GM18508 (cell line): ENCODE data around the gene EXOC3L1.

Experiments
- ATAC-seq: cut with Tn5 transposase; IDR thresholded peaks from one replicate; pipeline ENCODE4 v1.9.1; 2021; ENCODE audit warnings: moderate number of reproducible peaks; ENCODE audit not compliant: insufficient read depth, unreplicated experiment

Gene EXOC3L1

GRCh38 chr16:67150047-67150832 lies 39.7 kb downstream of the EXOC3L1 start:
- ATAC-seq = no peak

GRCh38 chr16:67149276-67150046 lies 40.5 kb downstream of the EXOC3L1 start:
- no peak for ATAC-seq

- ATAC-seq = no peak
These were observed 41.2 kb downstream of the EXOC3L1 start for GRCh38 chr16:67148656-67149275.

DNA sequence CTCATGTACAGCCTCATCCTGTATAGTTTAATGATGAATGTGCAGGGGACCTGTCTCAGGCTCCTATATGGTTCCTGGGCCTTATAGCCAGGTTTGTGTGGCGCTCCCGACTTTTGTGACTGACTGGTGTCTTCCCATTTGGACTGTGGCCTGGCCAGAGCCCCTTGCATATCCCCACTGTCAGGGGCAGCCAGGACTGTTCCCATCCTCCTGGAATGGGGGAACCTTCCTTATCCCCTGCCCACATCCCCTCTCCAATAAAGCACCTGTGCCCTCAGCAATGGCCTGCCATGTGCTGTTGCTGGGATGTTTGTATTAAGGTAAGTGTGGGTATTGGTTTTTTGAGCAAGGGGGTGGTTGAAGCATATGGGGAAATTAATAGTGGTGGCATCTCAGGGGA lies 41.7 kb downstream of the EXOC3L1 start:
- ATAC-seq = no peak

DNA sequence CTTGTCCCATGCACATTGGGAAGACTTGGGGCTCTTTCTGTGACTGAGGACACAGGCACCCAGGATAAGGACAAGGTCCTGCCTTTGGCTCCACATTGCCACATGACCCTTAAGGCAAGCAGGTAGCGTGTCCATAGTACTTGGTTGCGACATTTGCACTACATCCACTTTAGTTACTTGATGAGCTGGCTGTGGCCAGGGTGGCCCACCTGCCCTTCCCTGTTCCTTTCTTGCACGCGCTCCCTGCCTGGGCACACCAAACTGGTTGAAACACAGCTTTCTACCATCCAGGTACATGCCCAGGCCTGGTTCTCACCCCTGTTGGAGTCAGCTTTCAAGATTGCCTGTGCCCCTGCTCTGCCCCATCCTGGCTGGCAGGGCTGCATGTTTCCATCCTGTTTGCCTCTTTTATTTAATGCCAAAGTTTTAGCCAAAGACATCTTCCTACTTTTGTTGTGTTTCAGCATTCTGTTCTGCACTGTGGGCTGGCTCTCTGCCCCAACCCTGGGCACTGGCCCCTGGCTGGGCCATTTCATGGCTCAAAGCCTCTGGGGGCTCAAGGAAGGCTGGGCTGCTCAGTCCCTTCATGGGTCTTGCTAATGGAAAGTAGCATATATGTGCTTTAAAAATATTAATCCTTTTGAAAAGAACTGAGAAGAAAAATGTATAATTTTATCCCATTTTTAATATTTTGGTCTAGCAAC lies 42.3 kb downstream of the EXOC3L1 start:
- ATAC-seq = no peak

GRCh38 chr16:67146523-67147357 lies 43.2 kb downstream of the EXOC3L1 start:
- ATAC-seq = no peak

DNA sequence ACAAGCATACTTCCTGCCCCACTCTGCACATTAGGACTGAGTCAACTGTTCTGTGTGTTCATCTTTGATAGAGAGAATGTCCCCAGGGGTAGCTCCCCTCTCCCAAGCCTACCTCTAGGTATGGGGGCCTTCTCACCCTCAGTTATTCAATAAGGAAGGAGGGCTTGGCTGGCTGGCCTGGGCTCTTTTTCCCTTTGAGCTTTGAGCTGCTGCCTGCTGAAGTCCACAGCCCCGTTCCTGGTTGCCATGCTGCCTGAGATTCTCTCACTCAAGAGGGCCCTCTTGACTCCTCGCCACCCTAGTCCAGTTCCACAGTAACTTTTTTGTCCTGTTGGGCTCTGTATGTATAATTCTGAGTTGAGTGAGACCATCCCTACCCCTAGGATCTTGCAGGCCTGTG lies 44.2 kb downstream of the EXOC3L1 start:
- no peak for ATAC-seq

DNA sequence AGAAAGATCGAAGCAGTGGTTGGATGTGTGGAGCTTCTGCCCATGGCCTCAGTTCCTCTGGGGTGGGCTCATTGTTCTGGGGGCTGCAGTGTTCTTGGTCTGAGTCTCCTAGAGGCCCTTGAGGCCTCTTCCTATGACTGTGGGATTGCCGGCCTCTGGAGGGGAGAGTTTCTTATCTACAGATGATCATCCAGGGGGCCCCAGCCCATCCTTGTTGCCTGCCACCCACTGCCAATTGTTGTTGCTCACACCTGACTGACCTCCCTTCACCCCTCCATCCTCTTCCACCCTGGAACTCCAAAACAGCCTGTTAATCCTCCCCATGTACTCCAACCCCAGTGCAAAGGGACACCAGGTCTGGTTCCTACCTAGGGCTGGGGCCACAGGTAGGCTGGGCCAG lies 45.0 kb downstream of the EXOC3L1 start:
- ATAC-seq = no peak

DNA sequence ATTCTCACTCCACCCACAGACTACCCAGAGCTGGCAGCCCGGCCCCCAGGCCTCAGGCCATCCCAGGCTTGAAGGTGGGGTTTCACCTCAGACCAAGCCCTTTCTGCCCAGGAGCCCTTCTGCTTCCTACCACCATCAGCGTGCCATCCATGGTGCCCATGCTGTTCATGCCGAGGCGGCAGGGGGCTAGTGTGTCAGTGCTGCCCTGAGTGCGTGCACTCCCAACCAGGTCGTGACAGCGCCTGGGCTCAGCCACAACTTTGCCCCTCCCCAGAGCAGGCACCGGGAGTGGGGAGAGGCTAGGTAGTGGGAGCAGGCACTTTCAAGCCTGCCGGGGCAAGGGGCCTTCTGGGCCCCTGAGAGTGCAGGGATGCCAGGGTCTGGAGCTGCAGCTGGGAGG lies 47.6 kb downstream of the EXOC3L1 start:
- ATAC-seq = no peak

DNA sequence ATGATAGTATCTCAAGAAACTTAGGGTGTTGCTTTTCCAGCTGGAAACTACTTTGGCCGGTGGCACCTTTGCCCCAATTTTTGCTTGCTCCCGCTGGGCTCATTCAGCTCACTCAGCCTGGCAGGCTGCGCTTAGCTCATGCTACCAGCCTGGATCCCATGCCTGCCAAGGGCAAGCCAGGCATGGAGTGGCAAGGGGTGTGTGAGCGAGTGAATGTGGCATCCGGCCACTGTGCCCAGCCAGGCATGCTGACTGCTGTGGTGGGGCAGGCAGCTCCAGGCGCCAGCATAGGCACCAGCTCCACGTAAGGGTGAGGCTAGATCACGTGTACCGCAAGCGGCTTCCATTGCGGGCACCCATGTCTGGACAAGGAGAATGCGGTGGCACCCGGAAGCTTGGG lies 48.5 kb downstream of the EXOC3L1 start:
- ATAC-seq = no peak

- no peak for ATAC-seq
These were observed 52.3 kb downstream of the EXOC3L1 start for GRCh38 chr16:67137605-67138004.
